ENCODE measurements around the gene GOSR1.
"Not testable (repeated sequence)": the region's sequence is repeated elsewhere in the genome, so short reads cannot be mapped to it uniquely, and the experiment has no call there.

GRCh38 chr17:30537667-30538066 lies 60.5 kb downstream of the GOSR1 start:
- TF ChIP-seq POLR2A, CTCF (IDR thresholded peaks at IDR 0.05): not testable (repeated sequence)
